DMS 273 (cell line): ENCODE data around the gene CFAP298.
"Not testable (repeated sequence)": the region's sequence is repeated elsewhere in the genome, so short reads cannot be mapped to it uniquely, and the experiment has no call there.

Source experiments
- DNase-seq: peaks from one replicate; lab custom pipeline; 2025; ENCODE audit not compliant: unreplicated experiment; lab: John Stamatoyannopoulos, UW

The CFAP298 gene

GRCh38 chr21:32612075-32612998 is at the start of gene CFAP298:
Gene CFAP298, minus strand, starts transcription at chr21:32612377. Its CDS starts 134 bp downstream, at chr21:32612243.
- peak; percentile 96 for DNase-seq

GRCh38 chr21:32661026-32661782 is 49.0 kb upstream of the CFAP298 start:
- DNase-seq, result not testable (repeated sequence)

GRCh38 chr21:32658524-32658923 is 46.3 kb upstream of the CFAP298 start:
- no peak for DNase-seq

GRCh38 chr21:32653326-32653901 is 41.2 kb upstream of the CFAP298 start:
- peak; percentile 50 for DNase-seq

- DNase-seq, result no peak
Observed at GRCh38 chr21:32648165-32648564, 36.0 kb upstream of the CFAP298 start.

- no peak for DNase-seq
Observed at GRCh38 chr21:32645261-32646182, 33.3 kb upstream of the CFAP298 start.

GRCh38 chr21:32641710-32642698 is 29.8 kb upstream of the CFAP298 start:
- no peak for DNase-seq

GRCh38 chr21:32626621-32627196 is 14.5 kb upstream of the CFAP298 start:
- DNase-seq, result no peak

GRCh38 chr21:32618218-32618617 is 6.0 kb upstream of the CFAP298 start:
- DNase-seq, result not testable (repeated sequence)

GRCh38 chr21:32613436-32614043 is 1.4 kb upstream of the CFAP298 start:
- no peak for DNase-seq

GRCh38 chr21:32612999-32613337 is 791 bp upstream of the CFAP298 start:
- DNase-seq, result no peak

GRCh38 chr21:32611471-32611997 is 643 bp downstream of the CFAP298 start:
- DNase-seq, result peak; percentile 63

GRCh38 chr21:32610940-32611339 is 1.2 kb downstream of the CFAP298 start:
- not testable (repeated sequence) for DNase-seq

- no peak for DNase-seq
Observed at GRCh38 chr21:32608851-32609250, 3.3 kb downstream of the CFAP298 start.

- DNase-seq, result no peak
Observed at GRCh38 chr21:32605469-32605868, 6.7 kb downstream of the CFAP298 start.

- DNase-seq, result peak; percentile 87
Observed at GRCh38 chr21:32604464-32604863, 7.7 kb downstream of the CFAP298 start.

- DNase-seq, result no peak
Observed at GRCh38 chr21:32603131-32603530, 9.0 kb downstream of the CFAP298 start.

GRCh38 chr21:32602099-32602498 is 10.1 kb downstream of the CFAP298 start:
- no peak for DNase-seq
